GM12801 (cell line): Measurements from ENCODE around the gene NCK2.

ENCODE experiments used
- TF ChIP-seq, protein P1 (sequence below): IDR thresholded peaks from one replicate; pipeline ENCODE4 v1.5.1; 2011; ENCODE audit warnings: control low read depth; ENCODE audit not compliant: insufficient read length; ENCODE audit errors: extremely low read depth

NCK2 gene

DNA sequence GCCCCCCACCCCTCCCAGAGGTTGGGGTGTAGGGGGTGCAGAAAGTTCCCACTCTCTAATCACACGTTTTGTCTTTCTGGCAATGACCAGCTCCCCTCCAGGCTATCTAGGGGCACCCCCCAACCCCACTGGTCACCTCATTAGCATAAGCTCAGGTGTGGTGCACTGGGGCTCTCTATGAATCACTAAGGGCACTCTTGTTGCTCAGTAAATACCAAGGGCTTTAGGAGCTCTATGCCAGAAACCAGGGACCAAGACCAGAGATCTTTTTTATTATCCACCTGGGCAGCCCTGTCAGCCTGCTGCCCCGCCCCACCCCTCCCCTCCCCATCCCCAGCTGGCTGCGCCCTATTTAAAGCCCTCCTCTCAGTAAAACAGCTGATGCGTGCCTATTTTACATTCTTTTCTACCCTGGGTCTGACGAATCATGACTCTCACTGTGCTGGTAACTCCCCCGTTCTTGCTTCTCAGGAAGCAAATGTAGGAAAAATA is 24.3 kb downstream of the NCK2 start:
- TF ChIP-seq, protein P1, sequence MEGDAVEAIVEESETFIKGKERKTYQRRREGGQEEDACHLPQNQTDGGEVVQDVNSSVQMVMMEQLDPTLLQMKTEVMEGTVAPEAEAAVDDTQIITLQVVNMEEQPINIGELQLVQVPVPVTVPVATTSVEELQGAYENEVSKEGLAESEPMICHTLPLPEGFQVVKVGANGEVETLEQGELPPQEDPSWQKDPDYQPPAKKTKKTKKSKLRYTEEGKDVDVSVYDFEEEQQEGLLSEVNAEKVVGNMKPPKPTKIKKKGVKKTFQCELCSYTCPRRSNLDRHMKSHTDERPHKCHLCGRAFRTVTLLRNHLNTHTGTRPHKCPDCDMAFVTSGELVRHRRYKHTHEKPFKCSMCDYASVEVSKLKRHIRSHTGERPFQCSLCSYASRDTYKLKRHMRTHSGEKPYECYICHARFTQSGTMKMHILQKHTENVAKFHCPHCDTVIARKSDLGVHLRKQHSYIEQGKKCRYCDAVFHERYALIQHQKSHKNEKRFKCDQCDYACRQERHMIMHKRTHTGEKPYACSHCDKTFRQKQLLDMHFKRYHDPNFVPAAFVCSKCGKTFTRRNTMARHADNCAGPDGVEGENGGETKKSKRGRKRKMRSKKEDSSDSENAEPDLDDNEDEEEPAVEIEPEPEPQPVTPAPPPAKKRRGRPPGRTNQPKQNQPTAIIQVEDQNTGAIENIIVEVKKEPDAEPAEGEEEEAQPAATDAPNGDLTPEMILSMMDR, result no peak

DNA sequence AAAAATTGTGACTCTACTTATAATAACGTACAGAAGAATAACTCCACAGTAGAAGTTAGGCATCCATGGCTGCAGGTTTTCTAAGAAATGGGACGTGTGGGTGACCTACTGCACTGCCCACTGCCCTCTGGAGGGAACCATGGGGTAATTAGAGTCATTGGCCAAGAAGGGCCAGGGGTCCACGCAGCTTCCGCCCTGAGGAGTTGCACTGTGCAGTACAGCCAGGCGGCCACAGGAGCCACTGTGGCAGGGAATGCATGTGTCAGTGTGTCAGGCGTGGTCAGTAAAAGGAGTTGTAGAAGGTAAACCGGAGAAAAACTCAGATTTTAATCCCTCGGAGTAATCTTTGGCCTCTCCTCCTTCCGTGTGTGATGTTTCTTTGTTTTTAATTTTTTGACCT is 24.8 kb downstream of the NCK2 start:
- TF ChIP-seq, protein P1, result no peak

DNA sequence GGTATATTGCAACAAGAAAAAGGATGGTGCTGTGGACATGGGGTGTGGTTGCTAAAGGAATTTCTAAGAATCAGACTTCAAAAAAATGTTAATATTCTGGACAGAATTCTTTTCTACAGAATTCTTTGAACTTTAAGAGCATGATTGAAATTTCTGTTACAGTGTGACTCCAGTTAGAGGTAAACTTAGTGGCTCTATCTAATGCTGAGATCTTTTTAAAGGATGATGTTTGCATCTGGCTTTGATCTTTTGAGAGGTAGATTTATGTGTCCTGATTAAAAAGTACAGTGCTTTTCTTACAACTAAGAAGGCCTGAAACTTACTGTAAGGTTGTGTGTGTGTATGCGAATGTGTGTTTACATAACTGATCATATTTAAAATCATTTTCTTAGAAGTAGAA is 25.4 kb downstream of the NCK2 start:
- TF ChIP-seq, protein P1, result no peak

DNA sequence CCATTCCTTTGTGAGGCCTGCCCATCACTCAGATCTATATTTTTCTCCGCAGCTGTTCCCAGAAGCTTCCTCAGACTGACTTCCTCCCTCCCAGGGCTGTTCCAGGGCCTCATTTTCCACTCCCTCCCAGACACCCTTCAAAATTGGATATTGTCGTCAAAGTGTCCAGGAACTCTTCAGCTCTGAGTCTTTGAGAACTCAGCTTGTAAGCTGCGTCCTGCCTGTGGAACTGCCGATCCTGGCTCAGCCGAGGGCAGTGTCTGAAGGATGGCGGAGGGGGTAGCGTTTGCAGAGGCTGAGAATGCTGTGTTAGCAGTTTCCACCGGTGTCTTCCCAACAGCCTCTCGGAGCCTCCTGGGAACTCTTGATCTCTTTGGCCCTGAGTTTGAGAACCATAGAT is 27.1 kb downstream of the NCK2 start:
- TF ChIP-seq, protein P1, result no peak

DNA sequence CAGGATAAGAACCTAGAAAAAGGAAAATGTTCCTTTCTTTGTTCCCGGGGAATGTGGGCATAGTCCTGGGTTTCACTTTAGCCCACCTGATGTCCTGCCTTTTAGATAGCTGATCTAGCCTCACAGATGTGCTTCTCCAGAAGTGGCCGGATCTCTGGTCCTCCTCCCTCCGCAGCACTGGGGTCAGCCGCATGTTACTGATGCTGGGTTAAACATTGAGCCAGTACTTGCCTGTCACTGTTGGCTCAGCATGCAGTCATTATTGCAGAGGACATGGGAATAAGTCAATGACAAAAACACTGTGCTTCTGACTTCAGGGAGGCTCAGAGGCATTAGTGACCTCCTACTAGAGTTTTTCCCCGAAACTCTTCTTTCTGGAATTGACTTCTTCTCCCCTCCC is 27.6 kb downstream of the NCK2 start:
- TF ChIP-seq, protein P1, result no peak

DNA sequence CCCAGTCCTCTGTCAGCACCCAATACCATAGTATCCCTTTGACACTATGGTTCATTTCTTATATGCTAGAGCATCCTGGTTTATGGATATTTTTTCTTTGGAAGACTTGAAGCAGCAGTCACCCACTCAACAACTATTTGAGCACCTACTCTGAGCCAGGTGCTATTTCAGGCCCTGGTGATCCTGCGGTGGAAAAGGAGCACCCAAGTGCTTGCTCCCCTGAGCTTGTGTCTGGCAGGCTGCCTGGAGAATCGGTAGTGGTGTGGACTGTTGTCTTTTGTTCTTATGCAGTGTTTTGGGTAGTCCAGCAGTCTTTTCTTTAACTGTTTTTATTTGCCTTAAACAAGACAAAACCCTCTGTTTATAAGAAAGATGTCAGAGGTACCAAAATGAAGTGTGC is 28.9 kb downstream of the NCK2 start:
- TF ChIP-seq, protein P1, result no peak

DNA sequence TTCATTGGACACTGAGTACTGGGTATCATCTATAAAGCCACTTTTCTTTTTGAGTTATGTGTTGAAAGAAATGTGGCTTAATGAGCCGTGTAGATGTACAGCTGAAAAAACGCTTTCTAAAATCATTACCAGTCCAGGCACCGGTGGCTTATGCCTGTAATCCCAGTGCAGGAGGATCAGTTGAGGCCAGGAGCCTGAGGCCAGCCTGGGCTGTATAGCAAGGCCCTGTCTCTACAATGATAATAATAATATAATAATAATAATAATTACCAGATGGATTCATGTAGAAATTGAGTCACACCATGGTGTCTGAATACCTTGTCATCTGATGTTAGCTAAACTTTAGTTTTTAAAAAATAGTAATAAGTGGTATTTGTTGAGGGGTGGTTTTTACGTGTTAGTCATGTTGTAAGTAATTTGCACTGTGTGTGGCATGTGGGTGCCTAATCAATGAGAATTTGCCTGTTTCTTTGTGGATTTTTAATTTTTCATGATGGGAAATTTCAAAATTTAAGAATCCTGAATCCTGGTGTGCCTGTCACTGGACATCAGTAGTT is 30.1 kb downstream of the NCK2 start:
- TF ChIP-seq, protein P1, result no peak
